G401 (cell line): Measurements from ENCODE around the gene TMEM120A. TPM values are rescaled to one million over a fixed set of nuclear protein-coding genes. Genes with fewer than 3 reads are reported as not detected.

Experiments used
- DNase-seq: peaks from one replicate; pipeline ENCODE4 v3.0.0-alpha.2; 2015; ENCODE audit warnings: low spot score
- in situ Hi-C: cut with HindIII; loops from 2 replicates; pipeline ENCODE4 v1.10.0; 2016; ENCODE audit warnings: low sequenced_read_pairs, mixed read lengths
- total RNA-seq: library from RNA; depleted of rRNA; stranded (reverse); fragments of >200 nt; shearing (Covaris generic); gene quantifications from 2 replicates; pipeline ENCODE4 v1.2.3, GENCODE V29; 2014; rRNA removed

Gene TMEM120A
- total RNA-seq, 1 experiment from 2014 or later = 18.2 TPM

GRCh38 chr7:75937958-75938786 lies 56.2 kb downstream of the TMEM120A start:
- no peak for DNase-seq
- in situ Hi-C loops = no loop called here

Other genes with a start within 250 kb of the TMEM120A start
- gene CCL26, start 222.4 kb downstream of the TMEM120A start, total RNA-seq = not detected in 2 replicates
- not detected in 2 replicates for gene CCL24, start 180.8 kb downstream of the TMEM120A start, total RNA-seq
- 27.0 and 28.3 TPM in 2 replicates for gene RHBDD2, start 115.6 kb downstream of the TMEM120A start, total RNA-seq
- 44.1 and 73.3 TPM in 2 replicates for gene POR, start 79.4 kb downstream of the TMEM120A start, total RNA-seq
- 61.7 TPM in 2 replicates for gene STYXL1, start 53.4 kb upstream of the TMEM120A start, total RNA-seq
- gene MDH2, start 53.5 kb upstream of the TMEM120A start, total RNA-seq = 190 and 192 TPM in 2 replicates
- 5.8 and 8.5 TPM in 2 replicates for gene SRRM3, start 207.3 kb upstream of the TMEM120A start, total RNA-seq